SK-MEL-5 (cell line): ENCODE data around the gene BTBD9. TPM values are rescaled to one million over a fixed set of nuclear protein-coding genes. Genes with fewer than 3 reads are reported as not detected.

Source experiments
- DNase-seq: peaks from one replicate; pipeline ENCODE4 v3.0.0-alpha.2; 2016; ENCODE audit warnings: low read depth, low spot score
- in situ Hi-C: cut with HindIII; loops from 2 replicates; pipeline ENCODE4 v1.10.0; 2016; ENCODE audit warnings: low sequenced_read_pairs, high pct_unique_total_duplicates, low pct_unique_long_range_greater_than_20kb
- total RNA-seq: library from RNA; depleted of rRNA; stranded (reverse); fragments of >200 nt; shearing (Covaris generic); gene quantifications from 2 replicates; pipeline ENCODE4 v1.2.3, GENCODE V29; 2014

The BTBD9 gene
- total RNA-seq, 1 experiment from 2014 or later, result 11.9 TPM

GRCh38 chr6:38579010-38579628, 60.6 kb downstream of the BTBD9 start:
- DNase-seq, result no peak
- in situ Hi-C loops, result no loop called here

GRCh38 chr6:38578075-38578474, 61.7 kb downstream of the BTBD9 start:
- in situ Hi-C loops, result no loop called here
- no peak for DNase-seq

GRCh38 chr6:38577492-38577891, 62.2 kb downstream of the BTBD9 start:
- no peak for DNase-seq
- in situ Hi-C loops, result no loop called here

GRCh38 chr6:38573801-38574395, 65.8 kb downstream of the BTBD9 start:
- no peak for DNase-seq
- in situ Hi-C loops, result no loop called here

GRCh38 chr6:38572186-38572813, 67.4 kb downstream of the BTBD9 start:
- DNase-seq, result no peak
- in situ Hi-C loops, result no loop called here

- in situ Hi-C loops, result no loop called here
- DNase-seq, result no peak
These were observed 68.0 kb downstream of the BTBD9 start for GRCh38 chr6:38571721-38572120.

GRCh38 chr6:38570750-38571149, 69.0 kb downstream of the BTBD9 start:
- peak; percentile 28 for DNase-seq
- in situ Hi-C loops, result no loop called here

GRCh38 chr6:38567436-38567835, 72.3 kb downstream of the BTBD9 start:
- in situ Hi-C loops, result no loop called here
- peak; percentile 19 for DNase-seq

GRCh38 chr6:38566295-38567030, 73.3 kb downstream of the BTBD9 start:
- in situ Hi-C loops, result no loop called here
- no peak for DNase-seq

- DNase-seq, result no peak
- in situ Hi-C loops, result no loop called here
These were observed 75.4 kb downstream of the BTBD9 start for GRCh38 chr6:38564301-38564700.

- DNase-seq, result no peak
- in situ Hi-C loops, result no loop called here
These were observed 84.1 kb downstream of the BTBD9 start for GRCh38 chr6:38555606-38556005.

- no peak for DNase-seq
- in situ Hi-C loops, result no loop called here
These were observed 84.9 kb downstream of the BTBD9 start for GRCh38 chr6:38554700-38555413.

- in situ Hi-C loops, result no loop called here
- no peak for DNase-seq
These were observed 85.7 kb downstream of the BTBD9 start for GRCh38 chr6:38554014-38554413.

- in situ Hi-C loops, result no loop called here
- DNase-seq, result no peak
These were observed 87.6 kb downstream of the BTBD9 start for GRCh38 chr6:38552121-38552520.

- in situ Hi-C loops, result no loop called here
- no peak for DNase-seq
These were observed 89.9 kb downstream of the BTBD9 start for GRCh38 chr6:38549795-38550194.

GRCh38 chr6:38549180-38549579, 90.5 kb downstream of the BTBD9 start:
- in situ Hi-C loops, result no loop called here
- no peak for DNase-seq

GRCh38 chr6:38543022-38543421, 96.7 kb downstream of the BTBD9 start:
- in situ Hi-C loops, result no loop called here
- no peak for DNase-seq

- DNase-seq, result no peak
- in situ Hi-C loops, result no loop called here
These were observed 97.7 kb downstream of the BTBD9 start for GRCh38 chr6:38542031-38542430.
